Measurements from ENCODE around the gene FAP. TPM values are rescaled to one million over a fixed set of nuclear protein-coding genes. Genes with fewer than 3 reads are reported as not detected.

Gene FAP
- total and polyA plus RNA-seq, 2 of the 8 experiments (the other 6 are each of a cell fraction or from before 2014, with no cell fraction given) = not detected

DNA sequence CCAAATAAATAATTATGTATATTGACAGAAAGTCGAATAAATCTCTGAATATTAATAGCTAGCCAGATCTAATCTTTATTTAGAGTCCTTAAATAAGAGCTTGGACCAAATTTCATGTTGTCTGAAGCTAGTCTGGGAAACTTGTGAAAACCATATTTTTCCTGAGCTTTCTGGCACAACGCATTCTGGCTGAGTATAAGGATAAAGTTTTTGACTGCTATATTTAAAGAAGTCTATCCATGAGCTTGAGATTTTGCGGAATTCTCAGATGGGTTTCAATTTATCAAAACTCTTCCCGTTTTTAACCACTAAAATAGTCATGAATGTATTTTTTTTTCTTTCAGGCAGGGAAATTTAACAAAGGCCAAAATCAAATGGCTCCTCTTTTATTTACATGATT, 23.8 kb downstream of the FAP start (continued):
- TF ChIP-seq, protein P1, sequence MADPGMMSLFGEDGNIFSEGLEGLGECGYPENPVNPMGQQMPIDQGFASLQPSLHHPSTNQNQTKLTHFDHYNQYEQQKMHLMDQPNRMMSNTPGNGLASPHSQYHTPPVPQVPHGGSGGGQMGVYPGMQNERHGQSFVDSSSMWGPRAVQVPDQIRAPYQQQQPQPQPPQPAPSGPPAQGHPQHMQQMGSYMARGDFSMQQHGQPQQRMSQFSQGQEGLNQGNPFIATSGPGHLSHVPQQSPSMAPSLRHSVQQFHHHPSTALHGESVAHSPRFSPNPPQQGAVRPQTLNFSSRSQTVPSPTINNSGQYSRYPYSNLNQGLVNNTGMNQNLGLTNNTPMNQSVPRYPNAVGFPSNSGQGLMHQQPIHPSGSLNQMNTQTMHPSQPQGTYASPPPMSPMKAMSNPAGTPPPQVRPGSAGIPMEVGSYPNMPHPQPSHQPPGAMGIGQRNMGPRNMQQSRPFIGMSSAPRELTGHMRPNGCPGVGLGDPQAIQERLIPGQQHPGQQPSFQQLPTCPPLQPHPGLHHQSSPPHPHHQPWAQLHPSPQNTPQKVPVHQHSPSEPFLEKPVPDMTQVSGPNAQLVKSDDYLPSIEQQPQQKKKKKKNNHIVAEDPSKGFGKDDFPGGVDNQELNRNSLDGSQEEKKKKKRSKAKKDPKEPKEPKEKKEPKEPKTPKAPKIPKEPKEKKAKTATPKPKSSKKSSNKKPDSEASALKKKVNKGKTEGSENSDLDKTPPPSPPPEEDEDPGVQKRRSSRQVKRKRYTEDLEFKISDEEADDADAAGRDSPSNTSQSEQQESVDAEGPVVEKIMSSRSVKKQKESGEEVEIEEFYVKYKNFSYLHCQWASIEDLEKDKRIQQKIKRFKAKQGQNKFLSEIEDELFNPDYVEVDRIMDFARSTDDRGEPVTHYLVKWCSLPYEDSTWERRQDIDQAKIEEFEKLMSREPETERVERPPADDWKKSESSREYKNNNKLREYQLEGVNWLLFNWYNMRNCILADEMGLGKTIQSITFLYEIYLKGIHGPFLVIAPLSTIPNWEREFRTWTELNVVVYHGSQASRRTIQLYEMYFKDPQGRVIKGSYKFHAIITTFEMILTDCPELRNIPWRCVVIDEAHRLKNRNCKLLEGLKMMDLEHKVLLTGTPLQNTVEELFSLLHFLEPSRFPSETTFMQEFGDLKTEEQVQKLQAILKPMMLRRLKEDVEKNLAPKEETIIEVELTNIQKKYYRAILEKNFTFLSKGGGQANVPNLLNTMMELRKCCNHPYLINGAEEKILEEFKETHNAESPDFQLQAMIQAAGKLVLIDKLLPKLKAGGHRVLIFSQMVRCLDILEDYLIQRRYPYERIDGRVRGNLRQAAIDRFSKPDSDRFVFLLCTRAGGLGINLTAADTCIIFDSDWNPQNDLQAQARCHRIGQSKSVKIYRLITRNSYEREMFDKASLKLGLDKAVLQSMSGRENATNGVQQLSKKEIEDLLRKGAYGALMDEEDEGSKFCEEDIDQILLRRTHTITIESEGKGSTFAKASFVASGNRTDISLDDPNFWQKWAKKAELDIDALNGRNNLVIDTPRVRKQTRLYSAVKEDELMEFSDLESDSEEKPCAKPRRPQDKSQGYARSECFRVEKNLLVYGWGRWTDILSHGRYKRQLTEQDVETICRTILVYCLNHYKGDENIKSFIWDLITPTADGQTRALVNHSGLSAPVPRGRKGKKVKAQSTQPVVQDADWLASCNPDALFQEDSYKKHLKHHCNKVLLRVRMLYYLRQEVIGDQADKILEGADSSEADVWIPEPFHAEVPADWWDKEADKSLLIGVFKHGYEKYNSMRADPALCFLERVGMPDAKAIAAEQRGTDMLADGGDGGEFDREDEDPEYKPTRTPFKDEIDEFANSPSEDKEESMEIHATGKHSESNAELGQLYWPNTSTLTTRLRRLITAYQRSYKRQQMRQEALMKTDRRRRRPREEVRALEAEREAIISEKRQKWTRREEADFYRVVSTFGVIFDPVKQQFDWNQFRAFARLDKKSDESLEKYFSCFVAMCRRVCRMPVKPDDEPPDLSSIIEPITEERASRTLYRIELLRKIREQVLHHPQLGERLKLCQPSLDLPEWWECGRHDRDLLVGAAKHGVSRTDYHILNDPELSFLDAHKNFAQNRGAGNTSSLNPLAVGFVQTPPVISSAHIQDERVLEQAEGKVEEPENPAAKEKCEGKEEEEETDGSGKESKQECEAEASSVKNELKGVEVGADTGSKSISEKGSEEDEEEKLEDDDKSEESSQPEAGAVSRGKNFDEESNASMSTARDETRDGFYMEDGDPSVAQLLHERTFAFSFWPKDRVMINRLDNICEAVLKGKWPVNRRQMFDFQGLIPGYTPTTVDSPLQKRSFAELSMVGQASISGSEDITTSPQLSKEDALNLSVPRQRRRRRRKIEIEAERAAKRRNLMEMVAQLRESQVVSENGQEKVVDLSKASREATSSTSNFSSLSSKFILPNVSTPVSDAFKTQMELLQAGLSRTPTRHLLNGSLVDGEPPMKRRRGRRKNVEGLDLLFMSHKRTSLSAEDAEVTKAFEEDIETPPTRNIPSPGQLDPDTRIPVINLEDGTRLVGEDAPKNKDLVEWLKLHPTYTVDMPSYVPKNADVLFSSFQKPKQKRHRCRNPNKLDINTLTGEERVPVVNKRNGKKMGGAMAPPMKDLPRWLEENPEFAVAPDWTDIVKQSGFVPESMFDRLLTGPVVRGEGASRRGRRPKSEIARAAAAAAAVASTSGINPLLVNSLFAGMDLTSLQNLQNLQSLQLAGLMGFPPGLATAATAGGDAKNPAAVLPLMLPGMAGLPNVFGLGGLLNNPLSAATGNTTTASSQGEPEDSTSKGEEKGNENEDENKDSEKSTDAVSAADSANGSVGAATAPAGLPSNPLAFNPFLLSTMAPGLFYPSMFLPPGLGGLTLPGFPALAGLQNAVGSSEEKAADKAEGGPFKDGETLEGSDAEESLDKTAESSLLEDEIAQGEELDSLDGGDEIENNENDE (IDR thresholded peaks at IDR 0.05; ENCODE audit: insufficient replicate concordance, low read length) = no peak
- no peak for TF ChIP-seq RAD21 (IDR thresholded peaks at IDR 0.05 in 1 of 2, conservative IDR thresholded peaks at IDR 0.05 in 1 of 2; ENCODE audit: low read depth in 2 of 2, low read length in 2 of 2)
- TF ChIP-seq RBBP5 (IDR thresholded peaks at IDR 0.05; ENCODE audit: borderline replicate concordance, low read depth, low read length) = no peak
- TF ChIP-seq CHD2 (IDR thresholded peaks at IDR 0.05; ENCODE audit: low read length) = no peak
- TF ChIP-seq, protein P2, sequence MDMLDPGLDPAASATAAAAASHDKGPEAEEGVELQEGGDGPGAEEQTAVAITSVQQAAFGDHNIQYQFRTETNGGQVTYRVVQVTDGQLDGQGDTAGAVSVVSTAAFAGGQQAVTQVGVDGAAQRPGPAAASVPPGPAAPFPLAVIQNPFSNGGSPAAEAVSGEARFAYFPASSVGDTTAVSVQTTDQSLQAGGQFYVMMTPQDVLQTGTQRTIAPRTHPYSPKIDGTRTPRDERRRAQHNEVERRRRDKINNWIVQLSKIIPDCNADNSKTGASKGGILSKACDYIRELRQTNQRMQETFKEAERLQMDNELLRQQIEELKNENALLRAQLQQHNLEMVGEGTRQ (IDR thresholded peaks at IDR 0.05; ENCODE audit: low read length) = no peak
- TF ChIP-seq EP300 (IDR thresholded peaks at IDR 0.05; ENCODE audit: borderline replicate concordance in 1 of 2, low read depth in 2 of 2, low read length in 2 of 2) = no peak
- no peak for TF ChIP-seq EZH2 (IDR thresholded peaks at IDR 0.05; ENCODE audit: low read depth, low read length, severe bottlenecking)
- TF ChIP-seq SP2 (IDR thresholded peaks at IDR 0.05; ENCODE audit: low read length) = no peak

Measured in H1 (cell line).